PC-9 (cell line): ENCODE results near the gene BCR. TPM values are rescaled to one million over a fixed set of nuclear protein-coding genes. Genes with fewer than 3 reads are reported as not detected.

Experiments used
- BruUV-seq: library from RNA; stranded (reverse); fragments of 400-500 nt; replicated peaks from 2 replicates; lab custom pipeline; 2021; lab: Mats Ljungman, UMichigan
- CTCF ChIA-PET: fragments of 300-600 bp; sonication (Branson Sonifier 250); formaldehyde crosslinking; loops from one replicate; lab custom pipeline; 2022; ENCODE audit warnings: antibody characterized with exemption; lab: Charles Lee
- POLR2A ChIA-PET: fragments of 300-600 bp; sonication (Branson Sonifier 250); formaldehyde crosslinking; loops from one replicate; lab custom pipeline; 2022; ENCODE audit warnings: antibody characterized with exemption; ENCODE audit not compliant: unreplicated experiment; lab: Charles Lee
- DNase-seq, 2 experiments: peaks; one replicate each; pipeline versions ENCODE4 v3.0.0 to v3.0.0-alpha.2; 2015 to 2022; ENCODE audit warnings: mixed read lengths in 1 of 2
- H2AFZ ChIP-seq: fragments of 200-600 bp; sonication (generic); 2 replicates; pipeline ENCODE4 v1.8.1; 2017; ENCODE audit warnings: antibody characterized with exemption
- H3F3A ChIP-seq: fragments of 200-600 bp; sonication (generic); 2 replicates; pipeline ENCODE4 v1.8.1; 2017; ENCODE audit warnings: antibody characterized with exemption, mild to moderate bottlenecking, low read depth; ENCODE audit not compliant: insufficient read depth
- H3K27ac ChIP-seq: fragments of 200-600 bp; sonication (generic); 2 replicates; pipeline ENCODE4 v1.6.1; 2016; ENCODE audit warnings: mixed run types
- H3K27me3 ChIP-seq: fragments of 200-600 bp; sonication (generic); 2 replicates; pipeline ENCODE4 v1.6.1; 2016; ENCODE audit warnings: low read depth, mixed run types; ENCODE audit not compliant: insufficient read depth
- H3K36me3 ChIP-seq: fragments of 200-600 bp; sonication (generic); 2 replicates; pipeline ENCODE4 v1.6.1; 2016; ENCODE audit warnings: low read depth, mixed run types
- H3K4me1 ChIP-seq: fragments of 200-600 bp; sonication (generic); replicated peaks from 2 replicates; pipeline ENCODE4 v1.6.1; 2016; ENCODE audit warnings: mixed run types; ENCODE audit not compliant: insufficient read depth
- H3K4me2 ChIP-seq: fragments of 200-600 bp; sonication (generic); 2 replicates; pipeline ENCODE4 v1.6.1; 2017; ENCODE audit warnings: mixed run types
- H3K4me3 ChIP-seq: fragments of 200-600 bp; sonication (generic); 2 replicates; pipeline ENCODE4 v1.6.1; 2016; ENCODE audit warnings: mixed run types
- H3K79me2 ChIP-seq: fragments of 200-600 bp; sonication (generic); 2 replicates; pipeline ENCODE4 v1.6.1; 2017; ENCODE audit warnings: low read depth, mixed run types
- H3K9me2 ChIP-seq: fragments of 200-600 bp; sonication (generic); 2 replicates; pipeline ENCODE4 v1.8.1; 2017; ENCODE audit warnings: mild to moderate bottlenecking; ENCODE audit not compliant: insufficient read depth
- H3K9me3 ChIP-seq: fragments of 200-600 bp; sonication (generic); 2 replicates; pipeline ENCODE4 v1.8.1; 2016; ENCODE audit warnings: low read depth; ENCODE audit not compliant: insufficient read depth
- H4K20me1 ChIP-seq: fragments of 200-600 bp; sonication (generic); 2 replicates; pipeline ENCODE4 v1.8.1; 2017; ENCODE audit not compliant: insufficient read depth
- CTCF ChIP-seq: fragments of 200-600 bp; sonication (generic); conservative IDR thresholded peaks from 2 replicates; pipeline ENCODE4 v1.6.1; 2017; ENCODE audit warnings: mixed run types, antibody characterized with exemption, mild to moderate bottlenecking, moderate library complexity
- EZH2 ChIP-seq: fragments of 200-600 bp; sonication (generic); IDR thresholded peaks from 2 replicates; pipeline ENCODE4 v1.8.0; 2017; ENCODE audit warnings: antibody characterized with exemption, low read depth
- intact Hi-C: fragments of 100-400 bp; cut with micrococcal nuclease; formaldehyde crosslinking; loops from one replicate; pipeline ENCODE4 v1.10.0; 2022; ENCODE audit not compliant: unreplicated experiment
- total RNA-seq: library from RNA; stranded (reverse); gene quantifications from 2 replicates; pipeline ENCODE4 v1.2.3, GENCODE V29; 2021

BCR gene
- total RNA-seq, 1 experiment from 2014 or later = 47.8 TPM

- Histone ChIP-seq H3K9me3 (peaks cover 5% of the 10 kb centered on the region; the same call in 1 of the 2 replicates), H2AFZ (no peak overlapping the region), H3K79me2 (peaks cover 10% of the 10 kb centered on the region), H3K4me3 (no peak overlapping the region), H3K9me2 (no peaks in the 10 kb centered on the region), H3K27ac (no peak overlapping the region), H3K27me3 (no peaks in the 10 kb centered on the region), H3K36me3 (no peaks in the 10 kb centered on the region), H3K4me2 (peak overlapping the region; percentile 13; the same call in 1 of the 2 replicates), H3K4me1 (peaks cover 11% of the 10 kb centered on the region; the same call in 1 of the 2 replicates), H3F3A (peaks cover 15% of the 10 kb centered on the region), H4K20me1 (peaks cover 7% of the 10 kb centered on the region)
- no TSS peak for BruUV-seq
- TF ChIP-seq CTCF (no peak), EZH2 (no peak)
- ChIA-PET CTCF (interaction anchor here (2.0 kb wide), 1 partner anchor 105 kb away, joined by 7 read pairs; no protein-coding TSS in a partner anchor), POLR2A (no interaction called here)
- intact Hi-C loops = no loop called here
- DNase-seq = peak in 1 of 2 experiments; percentile 83
These were observed 3.1 kb upstream of the BCR start for GRCh38 chr22:23177197-23177596.

- BruUV-seq = no TSS peak
- Histone ChIP-seq H3K79me2 (peaks cover 25% of the 10 kb centered on the region), H3K36me3 (no peaks in the 10 kb centered on the region), H3K27me3 (no peaks in the 10 kb centered on the region), H3K9me2 (no peaks in the 10 kb centered on the region), H3K27ac (no peak overlapping the region), H3K4me1 (peaks cover 21% of the 10 kb centered on the region), H2AFZ (no peak overlapping the region), H3K9me3 (peaks cover 5% of the 10 kb centered on the region; the same call in 1 of the 2 replicates), H3K4me3 (no peak overlapping the region), H3K4me2 (no peak overlapping the region), H4K20me1 (peaks cover 22% of the 10 kb centered on the region), H3F3A (peaks cover 29% of the 10 kb centered on the region)
- ChIA-PET POLR2A (interaction anchor here (0.6 kb wide), 1 partner anchor 100 kb away, joined by 4 read pairs; no protein-coding TSS in a partner anchor), CTCF (interaction anchor here (2.4 kb wide), 1 partner anchor 104 kb away, joined by 21 read pairs; no protein-coding TSS in a partner anchor)
- intact Hi-C loops = loop anchor here (1.0 kb wide), 1 partner anchor 104 kb away; no protein-coding TSS in a partner anchor
- TF ChIP-seq EZH2 (no peak), CTCF (peak; percentile 95)
- peak in 1 of 2 experiments; percentile 51 for DNase-seq
These were observed 1.6 kb upstream of the BCR start for GRCh38 chr22:23178512-23179254.

GRCh38 chr22:23179381-23180299 is 669 bp upstream of the BCR start:
- H3K9me3 ChIP-seq = peaks cover 5% of the 10 kb centered on the region; the same call in 1 of the 2 replicates

More at GRCh38 chr22:23179381-23180299, 669 bp upstream of the BCR start:
- Histone ChIP-seq H3K4me3 (peak overlapping the region; percentile 54), H4K20me1 (peaks cover 31% of the 10 kb centered on the region), H3K4me1 (peaks cover 30% of the 10 kb centered on the region), H3K4me2 (peak overlapping the region; percentile 72), H3K79me2 (peaks cover 35% of the 10 kb centered on the region), H3F3A (peaks cover 29% of the 10 kb centered on the region), H2AFZ (peak overlapping the region; percentile 54; the same call in 1 of the 2 replicates), H3K27me3 (no peaks in the 10 kb centered on the region), H3K27ac (no peak overlapping the region), H3K9me2 (no peaks in the 10 kb centered on the region), H3K36me3 (no peaks in the 10 kb centered on the region)
- intact Hi-C loops = loop anchor here (5.0 kb wide), 2 partner anchors 68 to 83 kb away; no protein-coding TSS in a partner anchor
- CTCF ChIA-PET = interaction anchor here (2.4 kb wide), 1 partner anchor 103 kb away, joined by 21 read pairs; no protein-coding TSS in a partner anchor
- no peak for TF ChIP-seq EZH2
- TF ChIP-seq CTCF = no peak
- TSS peak; percentile 48 for BruUV-seq
- DNase-seq = no peak
- POLR2A ChIA-PET = interaction anchor here (0.6 to 0.7 kb wide), 2 partner anchors 41 to 1105 kb away, joined by 3 to 12 read pairs; no protein-coding TSS in a partner anchor
